ENCODE measurements around the gene ACADM.
"Not testable (repeated sequence)": the region's sequence is repeated elsewhere in the genome, so short reads cannot be mapped to it uniquely, and the experiment has no call there.

The ACADM gene

GRCh38 chr1:75794382-75794781, 69.9 kb downstream of the ACADM start:
- DNase-seq (ENCODE audit: low spot score) = no peak

GRCh38 chr1:75795703-75796193, 71.2 kb downstream of the ACADM start:
- DNase-seq (ENCODE audit: low spot score) = no peak

- no peak for DNase-seq (ENCODE audit: low spot score)
Observed at GRCh38 chr1:75796376-75797272, 72.1 kb downstream of the ACADM start, which contains the start of gene MSH4. Gene MSH4 (plus strand): TSS chr1:75796882. CDS start chr1:75796986, 104 bp downstream.

GRCh38 chr1:75797273-75797588, 72.7 kb downstream of the ACADM start:
- DNase-seq (ENCODE audit: low spot score) = no peak

GRCh38 chr1:75797606-75798216, 73.2 kb downstream of the ACADM start:
- DNase-seq (ENCODE audit: low spot score) = no peak

- DNase-seq (ENCODE audit: low spot score) = not testable (repeated sequence)
Observed at GRCh38 chr1:75801480-75801879, 77.0 kb downstream of the ACADM start.

- DNase-seq (ENCODE audit: low spot score) = no peak
Observed at GRCh38 chr1:75808921-75809320, 84.4 kb downstream of the ACADM start.

GRCh38 chr1:75810113-75810512, 85.6 kb downstream of the ACADM start:
- not testable (repeated sequence) for DNase-seq (ENCODE audit: low spot score)

GRCh38 chr1:75811211-75811981, 86.9 kb downstream of the ACADM start:
- DNase-seq (ENCODE audit: low spot score) = no peak

GRCh38 chr1:75812065-75812464, 87.6 kb downstream of the ACADM start:
- no peak for DNase-seq (ENCODE audit: low spot score)

Data from CD4-positive, alpha-beta T cell treated with Interleukin-15 for 4 hours (primary cell).